GM21786 (cell line): ENCODE results near the gene EVX1.

Experiments used
- ATAC-seq: cut with Tn5 transposase; IDR thresholded peaks from one replicate; pipeline ENCODE4 v1.9.1; 2021; ENCODE audit not compliant: unreplicated experiment

Gene EVX1

GRCh38 chr7:27224983-27225934, 17.3 kb upstream of the EVX1 start:
- ATAC-seq, result no peak

DNA sequence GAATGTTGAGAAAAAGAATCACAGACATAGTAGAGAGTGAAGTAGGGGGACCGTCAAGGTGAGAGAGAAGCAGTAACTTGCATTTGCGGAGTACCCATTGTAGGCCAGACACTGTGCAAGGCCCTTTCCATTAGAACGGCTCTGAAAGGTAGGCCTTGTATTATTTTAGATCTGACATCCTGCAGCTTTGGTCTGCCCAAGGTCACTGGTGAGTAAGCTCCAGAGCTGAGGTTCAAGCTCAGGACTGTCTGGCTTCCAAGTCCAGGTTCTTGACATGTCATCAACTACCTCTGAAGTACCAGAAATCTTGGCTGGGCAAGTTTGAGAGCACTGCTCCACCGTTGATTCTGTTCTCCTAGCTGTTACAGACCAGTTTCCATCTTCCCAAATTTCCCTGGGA, 13.2 kb upstream of the EVX1 start:
- ATAC-seq, result no peak

- ATAC-seq, result no peak
Observed at GRCh38 chr7:27235387-27236311, 7.0 kb upstream of the EVX1 start.

DNA sequence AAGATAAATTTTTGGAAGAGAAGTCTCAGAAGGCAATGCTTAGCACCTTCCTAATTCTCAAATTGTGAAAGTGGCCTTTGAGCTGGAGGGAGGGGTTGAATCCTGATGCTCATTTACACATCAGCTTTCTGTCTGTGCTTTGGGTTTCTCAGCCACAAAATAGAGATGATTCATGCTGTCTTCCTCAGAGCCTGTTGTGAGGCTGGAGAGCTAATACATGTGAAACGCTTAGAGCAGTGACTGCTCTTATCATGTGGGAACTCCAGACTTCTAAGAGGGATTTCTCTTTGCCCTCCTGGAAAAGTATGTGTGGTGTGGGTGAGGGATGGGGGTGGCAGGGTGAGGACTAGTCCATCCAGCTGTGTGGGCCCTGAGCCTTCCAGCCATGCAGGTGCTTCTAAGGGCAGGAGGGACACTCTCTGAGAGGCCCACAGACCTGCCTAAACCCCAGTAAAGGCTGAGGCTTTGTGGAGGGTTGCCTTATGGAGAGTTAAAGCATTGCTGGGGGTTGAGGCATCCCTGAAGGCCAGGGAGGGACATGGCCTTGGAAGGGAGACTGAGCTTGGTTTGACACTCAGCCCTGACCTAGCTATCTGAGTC, 4.8 kb upstream of the EVX1 start:
- no peak for ATAC-seq

DNA sequence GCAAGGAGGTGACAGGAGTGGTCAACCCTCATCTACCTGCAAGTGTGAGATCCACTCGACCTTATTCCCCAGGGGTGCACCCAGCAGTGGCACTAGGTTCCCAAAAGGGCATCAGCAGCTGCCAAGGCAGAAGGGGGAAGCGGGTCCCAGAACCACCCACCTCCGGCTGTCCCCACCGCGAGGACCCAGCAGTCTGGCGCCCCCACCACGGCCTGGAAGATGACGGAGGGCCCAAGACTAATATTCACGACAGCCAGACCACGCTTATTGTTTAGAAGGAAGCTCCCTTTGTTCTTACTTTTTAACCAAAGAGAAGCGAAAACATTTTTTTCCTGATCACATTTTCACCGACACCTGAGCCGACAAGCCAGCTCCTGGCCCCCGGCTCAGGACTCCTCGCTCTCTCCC, 3.6 kb upstream of the EVX1 start:
- ATAC-seq, result no peak

DNA sequence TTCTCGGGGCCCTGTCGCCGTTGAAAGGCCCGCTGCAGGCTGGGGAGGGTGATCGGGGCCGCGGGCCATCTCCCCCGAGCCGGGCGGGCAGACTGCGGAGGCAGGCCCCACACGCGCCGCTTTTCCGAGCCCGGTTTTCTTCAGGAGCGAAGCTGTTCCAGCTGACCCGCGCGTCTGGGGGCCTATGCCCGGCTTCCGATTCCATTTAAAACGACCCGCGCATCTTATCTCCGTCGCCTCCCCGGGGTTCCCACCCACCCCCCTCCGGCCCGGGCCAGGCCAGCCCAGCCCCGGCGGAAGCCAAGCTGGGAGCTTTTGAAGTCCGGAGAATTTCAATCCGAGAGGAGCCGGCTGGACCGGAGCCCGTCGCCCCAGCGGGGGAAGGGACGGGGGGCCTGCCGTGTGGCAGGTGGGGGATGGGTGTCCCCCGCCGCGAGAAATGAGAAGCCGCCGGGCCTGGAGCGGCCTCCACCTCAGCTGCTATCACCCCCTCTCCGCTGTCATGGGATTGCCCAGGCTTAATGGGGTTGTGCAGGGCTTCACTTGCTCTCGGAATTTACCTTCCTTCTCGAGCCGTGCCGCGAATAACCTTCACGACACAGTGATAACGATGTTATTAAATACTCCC, 3.1 kb upstream of the EVX1 start:
- ATAC-seq, result no peak

GRCh38 chr7:27240015-27240731, 2.4 kb upstream of the EVX1 start:
- ATAC-seq, result no peak

- ATAC-seq, result no peak
Observed at GRCh38 chr7:27241189-27242056, 1.2 kb upstream of the EVX1 start.

DNA sequence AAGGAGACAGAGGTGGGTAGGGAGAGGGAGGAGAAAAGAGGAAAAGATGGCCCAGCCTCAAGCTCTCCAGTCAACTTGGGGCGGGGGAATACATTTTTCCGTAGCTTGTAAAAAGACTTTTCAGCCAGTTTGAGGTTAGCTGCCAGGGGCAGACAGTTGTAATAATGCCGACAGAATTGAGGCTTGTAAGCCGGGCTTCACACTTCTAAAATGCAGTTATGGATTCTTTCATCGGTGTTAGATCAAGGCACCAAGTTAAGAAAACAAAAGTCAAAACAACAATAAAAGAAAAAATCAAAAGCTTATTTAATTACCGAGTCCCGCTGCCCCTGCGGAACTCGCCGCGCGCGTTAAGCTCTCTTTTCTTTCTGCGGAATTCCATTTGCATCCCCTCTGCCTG, 448 bp upstream of the EVX1 start:
- no peak for ATAC-seq

- ATAC-seq, result no peak
Observed at GRCh38 chr7:27243340-27244163, 950 bp downstream of the EVX1 start.

GRCh38 chr7:27244488-27245123, 2.0 kb downstream of the EVX1 start:
- ATAC-seq, result no peak

DNA sequence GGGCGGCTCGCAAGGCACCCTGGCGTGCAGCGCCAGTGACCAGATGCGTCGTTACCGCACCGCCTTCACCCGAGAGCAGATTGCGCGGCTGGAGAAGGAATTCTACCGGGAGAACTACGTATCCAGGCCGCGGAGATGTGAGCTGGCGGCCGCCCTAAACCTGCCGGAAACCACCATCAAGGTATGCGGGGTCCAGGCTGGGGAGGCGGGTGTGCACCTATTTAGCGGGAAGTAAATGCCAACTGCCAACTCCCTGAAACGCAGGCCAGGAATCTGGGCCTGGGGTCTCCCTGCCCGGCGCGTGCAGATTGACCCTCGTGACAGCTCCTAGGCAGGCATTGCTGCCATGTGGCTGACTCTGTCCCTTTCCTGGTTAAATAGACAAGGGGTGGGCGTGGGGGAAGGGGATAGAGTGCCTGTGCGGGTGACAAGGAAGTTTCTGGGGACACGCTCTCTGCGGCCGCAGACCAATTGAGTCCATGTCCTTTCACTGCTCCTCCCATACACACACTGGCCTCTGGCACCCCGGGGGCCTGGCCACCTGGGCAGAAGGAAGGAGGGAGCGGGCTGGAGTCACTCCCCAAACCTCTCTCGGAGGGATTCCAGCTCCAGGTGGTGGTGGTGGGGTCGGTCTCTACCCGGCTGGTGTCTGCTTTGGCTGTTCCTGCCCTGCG, 2.7 kb downstream of the EVX1 start:
- ATAC-seq, result no peak

DNA sequence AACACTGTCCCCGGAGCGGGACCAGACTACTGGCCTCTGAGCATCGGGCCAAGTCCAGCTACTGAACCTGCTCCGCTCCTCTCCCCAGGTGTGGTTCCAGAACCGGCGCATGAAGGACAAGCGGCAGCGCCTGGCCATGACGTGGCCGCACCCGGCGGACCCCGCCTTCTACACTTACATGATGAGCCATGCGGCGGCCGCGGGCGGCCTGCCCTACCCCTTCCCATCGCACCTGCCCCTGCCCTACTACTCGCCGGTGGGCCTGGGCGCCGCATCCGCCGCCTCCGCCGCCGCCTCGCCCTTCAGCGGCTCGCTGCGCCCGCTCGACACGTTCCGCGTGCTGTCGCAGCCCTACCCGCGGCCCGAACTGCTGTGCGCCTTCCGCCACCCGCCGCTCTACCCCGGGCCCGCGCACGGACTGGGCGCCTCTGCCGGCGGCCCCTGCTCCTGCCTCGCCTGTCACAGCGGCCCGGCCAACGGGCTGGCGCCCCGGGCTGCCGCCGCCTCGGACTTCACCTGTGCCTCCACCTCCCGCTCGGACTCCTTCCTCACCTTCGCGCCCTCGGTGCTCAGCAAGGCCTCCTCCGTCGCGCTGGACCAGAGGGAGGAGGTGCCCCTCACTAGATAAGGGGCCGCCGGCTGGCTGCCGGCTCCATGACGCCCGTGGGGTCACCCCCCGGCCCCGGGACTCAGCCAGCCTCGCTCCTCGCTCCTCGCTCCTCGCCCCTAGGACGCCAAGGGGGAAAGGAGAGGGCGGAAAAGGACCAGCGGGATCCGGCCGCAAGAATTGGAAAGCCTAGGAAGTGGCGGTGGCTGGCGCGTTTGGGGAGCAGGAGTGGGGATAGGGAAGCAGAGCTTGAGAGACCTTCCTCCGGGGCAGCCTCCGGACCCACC, 3.4 kb downstream of the EVX1 start:
- ATAC-seq, result no peak

DNA sequence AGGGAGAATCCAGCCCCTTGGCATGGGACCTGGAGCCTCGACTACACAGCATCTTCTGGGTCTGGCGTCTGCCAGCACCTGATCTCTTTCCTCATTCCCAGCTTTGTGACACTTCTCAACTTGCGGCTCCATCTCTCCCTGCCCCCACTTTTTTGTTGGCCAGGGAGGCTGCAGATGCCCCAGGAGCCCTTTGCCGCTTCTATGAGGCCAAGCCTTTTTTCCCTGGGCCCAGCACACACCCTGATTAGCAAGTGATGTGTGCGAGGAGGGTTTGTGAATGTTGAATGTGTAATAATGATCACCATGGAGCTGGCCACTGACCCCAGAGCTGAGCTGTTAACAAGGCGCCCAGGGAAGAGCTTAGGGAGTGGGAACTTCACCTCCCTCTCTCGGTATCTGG, 4.4 kb downstream of the EVX1 start:
- no peak for ATAC-seq

- no peak for ATAC-seq
Observed at GRCh38 chr7:27247452-27248426, 5.1 kb downstream of the EVX1 start.
